Measurements from ENCODE around the gene SYT15B.
A peak's percentile ranks its signal among the peaks of the same experiment; 100 is the strongest.
"Not testable (repeated sequence)": the region's sequence is repeated elsewhere in the genome, so short reads cannot be mapped to it uniquely, and the experiment has no call there.

The SYT15B gene

GRCh38 chr10:47743611-47744550 is 19.5 kb downstream of the SYT15B start:
- DNase-seq (ENCODE audit: low read depth), result peak; percentile 19
- H3K4me3 ChIP-seq (replicated peaks; ENCODE audit: low read depth, low read length), result peak overlapping the region; percentile 49

- DNase-seq (ENCODE audit: low read depth); H3K4me3 ChIP-seq (replicated peaks; ENCODE audit: low read depth, low read length): not testable (repeated sequence)
Observed at GRCh38 chr10:47740868-47741267, 22.5 kb downstream of the SYT15B start.

- not testable (repeated sequence) for DNase-seq (ENCODE audit: low read depth); H3K4me3 ChIP-seq (replicated peaks; ENCODE audit: low read depth, low read length)
Observed at GRCh38 chr10:47730911-47731310, 32.5 kb downstream of the SYT15B start.

- DNase-seq (ENCODE audit: low read depth); H3K4me3 ChIP-seq (replicated peaks; ENCODE audit: low read depth, low read length): not testable (repeated sequence)
Observed at GRCh38 chr10:47725740-47726139, 37.7 kb downstream of the SYT15B start.

- DNase-seq (ENCODE audit: low read depth); H3K4me3 ChIP-seq (replicated peaks; ENCODE audit: low read depth, low read length): not testable (repeated sequence)
Observed at GRCh38 chr10:47725047-47725446, 38.3 kb downstream of the SYT15B start.

- DNase-seq (ENCODE audit: low read depth); H3K4me3 ChIP-seq (replicated peaks; ENCODE audit: low read depth, low read length): not testable (repeated sequence)
Observed at GRCh38 chr10:47724119-47724518, 39.3 kb downstream of the SYT15B start.

- H3K4me3 ChIP-seq (replicated peaks; ENCODE audit: low read depth, low read length); DNase-seq (ENCODE audit: low read depth): not testable (repeated sequence)
Observed at GRCh38 chr10:47723362-47723761, 40.0 kb downstream of the SYT15B start.

- not testable (repeated sequence) for DNase-seq (ENCODE audit: low read depth); H3K4me3 ChIP-seq (replicated peaks; ENCODE audit: low read depth, low read length)
Observed at GRCh38 chr10:47717011-47717769, 46.2 kb downstream of the SYT15B start.

All from fibroblast of pulmonary artery (primary cell).